ENCODE results near the gene LITAF.
"Not testable (repeated sequence)": the region's sequence is repeated elsewhere in the genome, so short reads cannot be mapped to it uniquely, and the experiment has no call there.

Gene LITAF

DNA sequence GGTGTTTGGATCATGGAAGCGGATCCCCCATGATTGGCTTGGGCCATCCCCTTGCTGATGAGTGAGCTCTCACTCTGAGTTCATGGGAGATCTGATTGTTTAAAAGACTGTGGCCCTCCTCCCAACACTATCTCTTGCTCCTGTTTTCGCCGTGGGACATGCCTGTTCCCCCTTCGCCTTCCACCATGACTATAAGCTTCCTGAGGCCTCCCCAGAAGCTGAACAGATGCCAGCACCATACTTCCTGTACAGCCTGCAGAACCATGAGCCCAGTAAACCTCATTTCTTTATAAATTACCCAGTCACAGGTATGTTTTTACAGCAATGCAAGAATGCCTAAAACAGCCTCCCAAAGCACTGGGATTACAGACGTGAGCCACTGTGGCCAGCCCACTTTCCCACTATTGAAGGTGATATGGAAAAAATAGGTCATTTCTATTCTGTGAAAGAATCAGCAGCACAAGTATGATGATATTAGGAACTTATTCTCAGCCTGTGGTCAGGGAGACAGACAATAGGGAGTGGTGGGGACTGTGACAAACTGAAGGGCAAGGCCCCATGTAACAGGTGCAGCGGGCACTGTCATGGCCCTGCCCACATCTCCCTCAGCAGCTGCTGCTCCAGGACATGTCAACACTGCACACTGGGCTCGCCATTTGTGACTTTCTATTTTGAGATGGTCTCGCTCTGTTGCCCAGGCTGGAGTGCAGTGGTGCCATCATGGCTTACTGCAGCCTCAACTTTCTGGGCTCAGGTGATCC, 33.7 kb upstream of the LITAF start:
- DNase-seq: no peak

DNA sequence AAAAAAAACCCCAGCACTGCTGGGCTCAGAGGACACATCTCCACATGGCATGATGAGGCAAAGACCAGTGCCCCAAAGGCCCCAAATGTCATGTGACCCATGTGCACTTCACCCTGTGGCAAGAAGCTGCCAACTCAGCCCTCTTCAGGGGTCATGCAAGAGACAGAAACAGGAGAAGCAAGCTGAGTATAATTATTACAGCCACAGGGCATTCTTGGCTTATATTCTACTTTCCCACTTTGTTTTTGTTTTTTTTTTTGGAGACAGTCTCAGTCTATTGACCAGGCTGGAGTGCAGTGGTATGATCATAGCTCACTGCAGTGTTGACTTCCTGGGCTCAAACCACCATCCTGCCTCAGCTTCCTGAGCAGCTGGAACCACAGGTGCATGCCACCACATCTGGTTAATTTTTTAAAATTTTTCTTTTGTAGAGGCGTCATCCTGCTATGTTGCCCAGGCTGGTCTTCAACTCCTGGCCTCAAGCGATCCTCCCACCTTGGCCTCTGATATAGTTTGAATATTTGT, 32.7 kb upstream of the LITAF start:
- no peak for DNase-seq

DNA sequence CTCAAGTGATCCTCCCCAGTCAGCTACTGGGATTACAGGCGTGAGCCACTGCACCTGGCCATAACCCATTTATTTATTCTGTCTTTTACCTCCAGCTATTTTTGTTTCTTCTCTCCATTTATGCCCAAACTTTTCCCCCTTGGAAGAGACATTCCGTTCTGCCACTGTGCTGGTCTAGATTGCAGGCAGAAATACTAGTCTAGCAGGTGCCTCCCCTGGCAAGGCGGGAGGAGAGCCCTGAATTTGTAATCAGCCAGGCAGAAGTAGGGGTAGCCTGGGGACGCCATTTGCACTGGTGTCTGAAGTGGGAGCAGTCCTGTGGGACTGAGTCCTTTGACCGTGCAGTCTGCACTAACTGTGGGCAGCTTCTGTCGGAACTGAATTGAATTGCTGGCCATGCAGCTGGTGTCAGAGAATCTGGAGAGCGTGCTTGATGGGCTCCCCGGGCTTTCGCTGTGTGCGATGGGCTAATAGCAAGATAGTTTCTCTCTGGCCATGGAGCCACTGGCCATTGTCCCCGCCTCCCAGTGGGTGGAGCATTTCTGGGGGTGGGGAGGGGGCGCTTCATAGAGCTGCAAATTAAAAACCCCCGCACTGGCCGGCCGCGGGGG, 31.5 kb upstream of the LITAF start:
- DNase-seq: no peak

GRCh38 chr16:11615748-11616447, 29.2 kb upstream of the LITAF start:
- no peak for DNase-seq

DNA sequence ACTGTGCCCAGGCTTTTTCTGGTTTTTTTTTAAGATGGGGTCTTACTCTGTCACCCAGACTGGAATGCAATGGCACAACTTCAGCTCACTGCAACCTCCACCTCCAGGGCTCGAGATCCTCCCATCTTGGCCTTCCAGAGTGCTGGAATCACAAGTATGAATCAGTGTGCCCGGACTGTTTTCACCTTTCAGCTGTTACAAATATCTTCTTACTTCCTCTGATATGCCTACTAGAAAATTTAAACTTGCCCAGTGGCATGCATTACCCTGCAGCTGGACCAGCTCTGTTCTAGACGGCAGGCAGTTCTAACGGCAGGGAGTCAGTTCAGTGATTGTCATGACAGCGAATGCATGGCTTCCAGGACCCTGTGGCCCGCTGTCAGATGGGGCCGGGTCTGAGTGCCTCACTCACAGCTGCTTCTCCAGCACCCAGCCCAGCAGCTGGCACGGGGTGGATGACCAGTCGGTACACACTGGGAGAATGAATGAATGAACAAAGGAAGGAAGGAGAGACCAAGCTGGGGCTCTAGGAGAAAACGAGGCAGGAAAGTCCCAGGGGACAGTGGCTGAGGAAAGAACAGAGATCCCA, 28.0 kb upstream of the LITAF start:
- no peak for DNase-seq

GRCh38 chr16:11613381-11614303, 26.9 kb upstream of the LITAF start:
- no peak for DNase-seq

GRCh38 chr16:11612665-11613025, 25.9 kb upstream of the LITAF start:
- no peak for DNase-seq

- peak; percentile 79 for DNase-seq
Measured at GRCh38 chr16:11611871-11612664, 25.3 kb upstream of the LITAF start.

DNA sequence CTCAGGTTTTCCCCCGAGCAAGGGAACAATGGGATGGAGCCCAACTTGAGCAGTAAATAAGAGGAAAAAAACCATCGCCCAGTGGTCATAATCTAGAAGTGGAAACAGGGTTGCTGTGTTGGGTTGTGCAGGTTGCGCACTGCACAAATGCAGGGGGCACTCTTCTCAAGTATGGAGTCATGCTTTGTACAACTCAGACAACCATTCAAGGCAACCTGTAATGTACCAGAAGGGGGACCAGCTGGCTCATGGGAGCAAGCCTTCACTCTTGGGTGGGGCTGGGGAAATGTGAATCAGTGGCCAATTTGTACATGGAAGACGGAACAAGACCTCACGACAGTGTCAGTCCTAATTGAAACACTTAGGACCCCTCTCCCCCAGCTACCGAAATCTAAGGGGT, 23.9 kb upstream of the LITAF start:
- no peak for DNase-seq

DNA sequence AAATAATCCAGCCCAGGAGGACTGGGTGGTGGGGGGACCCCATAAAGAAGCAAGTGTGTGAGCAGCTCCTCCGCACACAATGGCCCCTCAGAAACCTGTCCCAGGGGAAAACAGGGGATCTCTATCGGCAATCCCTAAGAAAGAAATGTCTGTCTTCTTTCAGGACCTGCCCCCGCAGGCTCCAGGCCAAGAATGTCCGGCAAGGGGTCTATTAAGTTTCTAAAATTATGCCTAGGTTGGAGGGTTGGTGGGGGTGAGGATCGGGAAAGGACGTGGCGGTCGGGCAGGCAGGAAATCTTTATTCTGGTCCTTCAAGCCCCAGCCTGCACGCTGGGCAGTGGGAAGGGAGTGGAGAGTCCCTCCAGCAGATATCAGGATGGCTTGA, 23.4 kb upstream of the LITAF start:
- DNase-seq: no peak

DNA sequence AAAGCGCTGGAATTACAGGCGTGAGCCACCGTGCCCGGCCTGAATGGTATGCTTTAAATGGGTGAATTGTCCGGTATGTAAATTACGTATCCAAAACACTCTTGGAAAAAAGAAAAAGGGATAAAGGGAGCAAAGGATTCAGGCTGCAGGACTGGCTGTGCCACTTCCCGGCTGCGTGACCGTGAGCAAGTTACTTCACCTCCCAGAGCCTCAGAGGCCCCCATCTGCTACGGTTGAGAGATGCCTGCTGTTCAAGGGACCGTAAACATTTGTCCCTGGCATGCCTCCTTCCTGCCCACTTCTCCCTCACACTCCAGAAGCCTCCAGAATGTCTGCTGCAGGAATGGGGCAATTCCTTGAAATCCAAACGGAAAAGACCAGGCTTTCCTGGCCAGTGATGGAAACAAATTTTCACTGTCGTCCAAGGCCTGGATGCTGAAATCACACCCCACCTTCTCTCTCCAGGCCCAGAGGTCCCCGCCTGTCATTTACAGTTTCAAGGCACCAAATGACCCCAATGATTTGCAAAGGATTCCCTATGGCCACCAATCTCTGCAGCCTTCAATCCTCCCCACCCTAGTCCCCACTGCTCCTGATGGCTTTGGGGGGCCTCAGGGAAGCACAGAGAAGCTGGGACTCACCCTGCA, 22.9 kb upstream of the LITAF start:
- no peak for DNase-seq

DNA sequence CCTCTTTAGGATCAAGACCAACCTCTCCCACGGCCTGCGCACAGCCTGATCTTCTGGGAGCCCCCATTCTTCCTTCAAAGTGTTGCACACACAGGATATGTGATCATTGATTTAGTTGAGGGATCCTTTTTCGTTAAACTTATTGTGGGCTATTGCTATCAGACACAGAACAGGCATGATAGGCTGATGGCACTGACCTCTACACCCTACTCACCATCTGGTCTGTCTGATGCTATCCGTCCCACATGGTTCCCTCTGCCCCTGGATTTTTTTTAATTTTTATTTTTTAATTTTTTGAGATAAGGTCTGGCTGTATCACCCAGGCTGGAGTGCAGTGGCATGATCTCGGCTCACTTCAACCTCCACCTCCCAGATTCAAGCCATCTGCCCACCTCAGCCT, 19.2 kb upstream of the LITAF start:
- no peak for DNase-seq

GRCh38 chr16:11605564-11605886, 18.8 kb upstream of the LITAF start:
- no peak for DNase-seq

DNA sequence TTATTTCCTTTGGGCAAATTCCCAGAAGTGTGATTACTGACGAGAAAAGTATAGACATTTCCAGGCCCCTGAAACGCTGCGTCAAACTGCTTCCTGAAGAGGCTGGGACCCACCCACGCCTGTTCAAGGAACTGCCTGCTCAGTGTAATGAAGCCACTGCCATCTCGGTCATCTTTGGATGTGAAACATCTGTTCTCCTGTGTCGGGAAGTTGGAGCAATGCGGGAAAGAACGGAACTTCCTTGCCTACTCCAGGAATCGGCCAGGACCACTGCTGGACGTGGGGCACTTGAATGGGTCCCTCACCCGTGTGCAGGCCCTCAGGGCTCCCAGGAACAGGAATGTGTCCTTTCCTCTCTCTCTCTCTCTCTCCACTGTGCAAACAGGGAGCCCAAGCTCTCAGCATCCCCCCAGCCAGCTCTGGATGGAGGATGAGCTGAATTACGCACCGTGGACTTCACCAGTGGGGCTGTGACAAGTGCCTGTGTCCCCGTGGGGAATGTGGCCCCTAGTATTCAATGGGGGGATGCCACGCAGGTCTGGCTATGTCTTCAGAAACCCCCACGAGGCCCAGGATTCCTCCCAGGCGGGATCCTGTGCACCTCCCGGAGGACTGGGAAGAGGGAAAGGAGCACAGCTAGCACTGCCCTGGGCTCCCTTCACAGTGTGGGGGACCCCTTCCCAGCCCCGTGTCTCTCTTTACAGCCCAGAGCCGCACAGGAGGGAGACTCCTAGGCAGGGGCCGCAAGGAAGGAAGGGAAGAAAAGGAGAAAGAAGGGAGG, 18.3 kb upstream of the LITAF start:
- no peak for DNase-seq

- not testable (repeated sequence) for DNase-seq
Measured at GRCh38 chr16:11604296-11604695, 17.6 kb upstream of the LITAF start.

- DNase-seq: no peak
Measured at GRCh38 chr16:11603331-11603750, 16.6 kb upstream of the LITAF start.

GRCh38 chr16:11602321-11602720, 15.6 kb upstream of the LITAF start:
- no peak for DNase-seq

GRCh38 chr16:11601911-11602310, 15.2 kb upstream of the LITAF start:
- no peak for DNase-seq

DNA sequence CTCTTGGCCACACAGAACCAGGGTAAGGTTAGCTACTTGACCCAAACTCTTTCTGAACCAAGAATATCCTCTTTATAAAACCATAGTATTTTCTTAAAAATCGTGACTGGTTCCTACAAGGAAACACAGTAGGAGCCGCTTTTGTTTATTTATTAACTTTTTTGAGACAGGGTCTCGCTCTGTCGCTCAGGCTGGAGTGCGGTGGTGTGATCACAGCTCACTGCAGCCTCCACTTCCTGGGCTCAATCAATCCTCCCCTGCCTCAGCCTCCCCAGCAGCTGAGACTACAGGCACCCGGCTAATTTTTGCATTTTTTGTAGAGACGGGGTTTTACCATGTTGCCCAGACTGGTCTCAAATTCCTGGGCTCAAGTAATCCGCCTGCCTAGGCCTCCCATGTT, 14.7 kb upstream of the LITAF start:
- no peak for DNase-seq

GRCh38 chr16:11599579-11599978, 12.9 kb upstream of the LITAF start:
- DNase-seq: no peak
